Liver (tissue), 9 donors: ENCODE measurements around the gene PKHD1. TPM values are rescaled to one million over a fixed set of nuclear protein-coding genes. Genes with fewer than 3 reads are reported as not detected.

Experiments
- DNase-seq: peaks from one replicate; pipeline ENCODE4 v3.0.0-alpha.2; 2017; ENCODE audit warnings: low spot score
- H3K27ac ChIP-seq, 2 donors: one replicate each; pipeline ENCODE4 v1.7.0; 2013; ENCODE audit warnings: inconsistent platforms in 2 of 2, low read length in 2 of 2, control low read depth in 1 of 2, low read depth in 1 of 2, mild to moderate bottlenecking in 1 of 2
- H3K27me3 ChIP-seq, 4 donors: one replicate each; pipeline versions ENCODE4 v1.6.1 to v1.7.0; 2013; ENCODE audit warnings: low read length in 3 of 4, inconsistent platforms in 1 of 4, mild to moderate bottlenecking in 1 of 4, moderate library complexity in 1 of 4; ENCODE audit not compliant: control insufficient read depth in 4 of 4, insufficient read depth in 4 of 4
- H3K36me3 ChIP-seq, 4 donors: one replicate each; pipeline versions ENCODE4 v1.6.1 to v1.7.0; 2013; ENCODE audit warnings: low read length in 3 of 4, mild to moderate bottlenecking in 3 of 4, low read depth in 1 of 4, moderate library complexity in 1 of 4; ENCODE audit not compliant: control insufficient read depth in 4 of 4, insufficient read depth in 3 of 4
- H3K4me1 ChIP-seq, 4 donors: one replicate each; pipeline versions ENCODE4 v1.6.1 to v1.7.0; 2013; ENCODE audit warnings: low read length in 3 of 4, mild to moderate bottlenecking in 3 of 4, moderate library complexity in 1 of 4; ENCODE audit not compliant: control insufficient read depth in 4 of 4, insufficient read depth in 4 of 4
- H3K4me3 ChIP-seq, 3 donors: one replicate each; pipeline versions ENCODE4 v1.6.1 to v1.7.0; 2013; ENCODE audit warnings: low read length in 3 of 3, control low read depth in 1 of 3, low read depth in 1 of 3, mild to moderate bottlenecking in 1 of 3
- H3K9ac ChIP-seq, 2 donors: one replicate each; pipeline ENCODE4 v1.7.0; 2013; ENCODE audit warnings: low read length in 2 of 2, mild to moderate bottlenecking in 2 of 2, moderate library complexity in 2 of 2, control low read depth in 1 of 2, low read depth in 1 of 2
- H3K9me3 ChIP-seq, 4 donors: one replicate each; pipeline versions ENCODE4 v1.6.1 to v1.7.0; 2013; ENCODE audit warnings: low read length in 3 of 4; ENCODE audit not compliant: control insufficient read depth in 4 of 4
- ATF3 ChIP-seq: IDR thresholded peaks from 2 replicates; pipeline ENCODE4 v1.6.1; 2016; ENCODE audit warnings: antibody characterized with exemption
- EGR1 ChIP-seq, 2 donors: IDR thresholded peaks; 2 replicates each; pipeline ENCODE4 v1.6.1; 2016 to 2018; ENCODE audit warnings: antibody characterized with exemption in 2 of 2, low read depth in 2 of 2
- FOXA2 ChIP-seq: IDR thresholded peaks from 2 replicates; pipeline ENCODE4 v1.6.1; 2016; ENCODE audit warnings: antibody characterized with exemption
- HNF4A ChIP-seq, 2 donors: conservative IDR thresholded peaks; 2 replicates each; pipeline ENCODE4 v1.6.1; 2016; ENCODE audit warnings: antibody characterized with exemption in 2 of 2, mild to moderate bottlenecking in 2 of 2
- HNF4G ChIP-seq: IDR thresholded peaks from 2 replicates; pipeline ENCODE4 v1.6.1; 2016; ENCODE audit warnings: antibody characterized with exemption
- JUND ChIP-seq, 2 donors: IDR thresholded peaks; 2 replicates each; pipeline ENCODE4 v1.6.1; 2016; ENCODE audit warnings: antibody characterized with exemption in 2 of 2
- MAX ChIP-seq: IDR thresholded peaks from 2 replicates; pipeline ENCODE4 v1.6.1; 2016; ENCODE audit warnings: antibody characterized with exemption
- RAD21 ChIP-seq, 2 donors: IDR thresholded peaks; 2 replicates each; pipeline ENCODE4 v1.6.1; 2016; ENCODE audit warnings: antibody characterized with exemption in 2 of 2, mild to moderate bottlenecking in 2 of 2
- REST ChIP-seq: IDR thresholded peaks from 2 replicates; pipeline ENCODE4 v1.6.1; 2016; ENCODE audit warnings: antibody characterized with exemption, mild to moderate bottlenecking
- RXRA ChIP-seq, 2 donors: IDR thresholded peaks; 2 replicates each; pipeline ENCODE4 v1.6.1; 2017 to 2018; ENCODE audit warnings: antibody characterized with exemption in 2 of 2, mild to moderate bottlenecking in 1 of 2
- SP1 ChIP-seq: IDR thresholded peaks from 2 replicates; pipeline ENCODE4 v1.6.1; 2018; ENCODE audit warnings: antibody characterized with exemption, mild to moderate bottlenecking
- TAF1 ChIP-seq: conservative IDR thresholded peaks from 2 replicates; pipeline ENCODE4 v1.6.1; 2016; ENCODE audit warnings: antibody characterized with exemption, mild to moderate bottlenecking
- YY1 ChIP-seq: IDR thresholded peaks from 2 replicates; pipeline ENCODE4 v1.6.1; 2016; ENCODE audit warnings: antibody characterized with exemption, mild to moderate bottlenecking
- ZBTB33 ChIP-seq: IDR thresholded peaks from 2 replicates; pipeline ENCODE4 v1.6.1; 2016; ENCODE audit warnings: antibody characterized with exemption
- WGBS: extraction: QIAGEN DNeasy Blood & Tissue Kit; methylation state at CpG from one replicate; pipeline ENCODE4 v1.1.7; 2013; 5-methylcytosine and 5-hydroxymethylcytosine counted together
- polyA plus RNA-seq, 2 donors: library from polyadenylated mRNA; stranded (reverse) in 1 of 2; unstranded in 1 of 2; fragments of 200-250 nt in 1 of 2; fragments of >200 nt in 1 of 2; fragmentation: Nextera tagmentation in 1 of 2; extraction: Ambion mirVana in 1 of 2; gene quantifications; one replicate each; pipeline versions ENCODE4 v1.2.1 to v1.2.3, GENCODE V29; 2013 to 2015
- total RNA-seq, 2 donors: library from RNA; depleted of rRNA; stranded (reverse); fragments of >200 nt; gene quantifications; one replicate each; pipeline ENCODE4 v1.2.3, GENCODE V29; 2014
- donor health status: healthy.
- donor health status: healthy.
- donor health status: healthy.
- donor health status: healthy.
- donor health status: healthy.

PKHD1 gene
- total and polyA plus RNA-seq, 4 donors = 0.45 to 10.6 (median 3.2) TPM

GRCh38 chr6:51608383-51608782 lies 479.0 kb downstream of the PKHD1 start (continued):
- no peak for TF ChIP-seq REST

- no peaks in the 10 kb centered on the region for H3K27me3 ChIP-seq
- no peaks in the 10 kb centered on the region for H3K9me3 ChIP-seq
- H3K36me3 ChIP-seq = no peaks in the 10 kb centered on the region
- no peak for DNase-seq
- 88% methylated on average over 2 of the region's 2 CpGs for WGBS
- no peak overlapping the region for H3K4me3 ChIP-seq
- no peaks in the 10 kb centered on the region for H3K4me1 ChIP-seq
- H3K9ac ChIP-seq = no peak overlapping the region
- H3K27ac ChIP-seq = no peak overlapping the region
- TF ChIP-seq EGR1 (IDR thresholded peaks at IDR 0.05; ENCODE audit: low read depth in 2 of 2) (no peak), ZBTB33 (no peak), YY1 (no peak), TAF1 (no peak), RXRA (IDR thresholded peaks at IDR 0.05) (no peak), MAX (no peak), RAD21 (IDR thresholded peaks at IDR 0.05) (no peak), JUND (IDR thresholded peaks at IDR 0.05) (no peak), HNF4G (no peak), HNF4A (conservative IDR thresholded peaks at IDR 0.05) (no peak)
These were observed 486.9 kb downstream of the PKHD1 start for GRCh38 chr6:51600514-51600913.

GRCh38 chr6:51598171-51598570 lies 489.2 kb downstream of the PKHD1 start:
- DNase-seq = no peak
- 93% methylated on average over 18 of the region's 18 CpGs for WGBS
- H3K27me3 ChIP-seq = no peaks in the 10 kb centered on the region
- no peaks in the 10 kb centered on the region for H3K36me3 ChIP-seq
- no peak overlapping the region for H3K9ac ChIP-seq
- H3K4me3 ChIP-seq = no peak overlapping the region
- H3K4me1 ChIP-seq = no peaks in the 10 kb centered on the region
- H3K27ac ChIP-seq = no peak overlapping the region
- TF ChIP-seq FOXA2 = no peak
- TF ChIP-seq REST = no peak
- no peak for TF ChIP-seq SP1
- no peak for TF ChIP-seq ZBTB33
- TF ChIP-seq ATF3 = no peak
- no peak for TF ChIP-seq JUND (IDR thresholded peaks at IDR 0.05)
- H3K9me3 ChIP-seq = no peaks in the 10 kb centered on the region
